Neural progenitor cell (in vitro differentiated cells): ENCODE results near the gene FRRS1L.

ENCODE experiments used
- EZH2 ChIP-seq: fragments of 200-600 bp; sonication (generic); IDR thresholded peaks from 2 replicates; pipeline ENCODE4 v1.6.1; 2017; ENCODE audit warnings: antibody characterized with exemption, mild to moderate bottlenecking, moderate library complexity
- TF ChIP-seq, protein P1 (sequence below): fragments of 200-600 bp; sonication (generic); IDR thresholded peaks from 2 replicates; pipeline ENCODE4 v1.5.1; 2017; ENCODE audit warnings: antibody characterized with exemption, mild to moderate bottlenecking

DNA sequence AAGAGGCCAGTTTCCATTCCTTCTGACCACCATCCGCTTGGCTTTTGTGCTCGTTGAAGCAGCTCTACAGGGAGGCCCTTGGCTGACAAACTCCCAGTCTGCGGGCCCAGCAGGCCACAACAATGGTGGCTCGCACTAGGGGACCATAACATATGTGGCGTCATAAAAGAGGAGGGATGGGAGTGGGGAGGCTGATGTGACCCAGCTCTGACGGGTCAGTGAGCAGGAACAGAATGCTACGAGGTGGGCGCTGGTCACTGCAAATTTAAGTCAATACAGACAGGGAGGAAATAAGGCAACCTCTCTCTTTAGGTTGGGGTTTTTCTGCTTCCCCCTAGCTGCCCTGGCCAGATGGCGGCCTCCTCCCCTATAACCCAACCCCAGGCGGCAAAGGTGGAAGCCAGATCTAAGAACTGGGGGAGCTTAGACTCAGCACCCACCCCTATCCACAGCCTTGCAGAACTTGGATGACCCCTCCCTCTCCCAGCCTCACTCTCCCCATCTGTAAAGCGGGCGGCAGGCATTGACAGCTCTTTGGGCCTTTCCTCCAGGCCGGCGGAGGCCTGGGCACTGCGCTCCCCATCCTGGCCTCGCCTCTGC lies 778 bp downstream of the FRRS1L start:
- TF ChIP-seq EZH2: no peak
- TF ChIP-seq, protein P1, sequence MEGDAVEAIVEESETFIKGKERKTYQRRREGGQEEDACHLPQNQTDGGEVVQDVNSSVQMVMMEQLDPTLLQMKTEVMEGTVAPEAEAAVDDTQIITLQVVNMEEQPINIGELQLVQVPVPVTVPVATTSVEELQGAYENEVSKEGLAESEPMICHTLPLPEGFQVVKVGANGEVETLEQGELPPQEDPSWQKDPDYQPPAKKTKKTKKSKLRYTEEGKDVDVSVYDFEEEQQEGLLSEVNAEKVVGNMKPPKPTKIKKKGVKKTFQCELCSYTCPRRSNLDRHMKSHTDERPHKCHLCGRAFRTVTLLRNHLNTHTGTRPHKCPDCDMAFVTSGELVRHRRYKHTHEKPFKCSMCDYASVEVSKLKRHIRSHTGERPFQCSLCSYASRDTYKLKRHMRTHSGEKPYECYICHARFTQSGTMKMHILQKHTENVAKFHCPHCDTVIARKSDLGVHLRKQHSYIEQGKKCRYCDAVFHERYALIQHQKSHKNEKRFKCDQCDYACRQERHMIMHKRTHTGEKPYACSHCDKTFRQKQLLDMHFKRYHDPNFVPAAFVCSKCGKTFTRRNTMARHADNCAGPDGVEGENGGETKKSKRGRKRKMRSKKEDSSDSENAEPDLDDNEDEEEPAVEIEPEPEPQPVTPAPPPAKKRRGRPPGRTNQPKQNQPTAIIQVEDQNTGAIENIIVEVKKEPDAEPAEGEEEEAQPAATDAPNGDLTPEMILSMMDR: no peak
